ENCODE measurements around the gene CCDC40.

CCDC40 gene

DNA sequence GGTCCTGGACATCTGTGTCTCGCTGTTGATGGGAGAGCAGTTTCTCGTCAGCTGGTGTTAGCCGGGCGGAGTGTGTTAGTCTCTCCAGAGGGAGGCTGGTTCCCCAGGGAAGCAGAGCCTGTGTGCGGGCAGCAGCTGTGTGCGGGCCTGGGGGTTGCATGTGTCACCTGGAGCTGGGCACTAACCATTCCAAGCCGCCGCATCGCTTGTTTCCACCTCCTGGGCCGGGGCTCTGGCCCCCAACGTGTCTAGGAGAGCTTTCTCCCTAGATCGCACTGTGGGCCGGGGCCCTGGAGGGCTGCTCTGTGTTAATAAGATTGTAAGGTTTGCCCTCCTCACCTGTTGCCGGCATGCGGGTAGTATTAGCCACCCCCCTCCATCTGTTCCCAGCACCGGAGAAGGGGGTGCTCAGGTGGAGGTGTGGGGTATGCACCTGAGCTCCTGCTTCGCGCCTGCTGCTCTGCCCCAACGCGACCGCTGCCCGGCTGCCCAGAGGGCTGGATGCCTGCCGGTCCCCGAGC, 82.9 kb downstream of the CCDC40 start:
- no peak for DNase-seq

DNA sequence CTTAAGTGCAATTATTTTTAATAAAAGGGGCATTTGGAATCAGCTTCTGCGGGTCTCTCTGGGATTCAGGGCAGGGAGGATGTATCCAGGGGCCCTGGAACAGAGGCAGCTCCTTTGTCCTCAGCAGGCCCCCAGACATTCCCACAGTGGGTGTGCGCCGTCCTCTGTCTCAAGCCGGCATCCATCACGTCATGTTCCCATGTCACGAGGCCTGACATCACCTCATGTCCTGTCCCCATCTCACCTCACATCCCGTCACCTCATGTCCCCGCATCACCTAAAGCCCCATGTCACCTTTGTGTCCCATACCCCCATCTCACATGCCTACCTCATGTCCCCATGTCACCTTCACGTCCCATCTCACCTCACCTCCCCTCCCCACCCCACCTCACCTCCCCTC, 83.4 kb downstream of the CCDC40 start:
- DNase-seq = no peak

DNA sequence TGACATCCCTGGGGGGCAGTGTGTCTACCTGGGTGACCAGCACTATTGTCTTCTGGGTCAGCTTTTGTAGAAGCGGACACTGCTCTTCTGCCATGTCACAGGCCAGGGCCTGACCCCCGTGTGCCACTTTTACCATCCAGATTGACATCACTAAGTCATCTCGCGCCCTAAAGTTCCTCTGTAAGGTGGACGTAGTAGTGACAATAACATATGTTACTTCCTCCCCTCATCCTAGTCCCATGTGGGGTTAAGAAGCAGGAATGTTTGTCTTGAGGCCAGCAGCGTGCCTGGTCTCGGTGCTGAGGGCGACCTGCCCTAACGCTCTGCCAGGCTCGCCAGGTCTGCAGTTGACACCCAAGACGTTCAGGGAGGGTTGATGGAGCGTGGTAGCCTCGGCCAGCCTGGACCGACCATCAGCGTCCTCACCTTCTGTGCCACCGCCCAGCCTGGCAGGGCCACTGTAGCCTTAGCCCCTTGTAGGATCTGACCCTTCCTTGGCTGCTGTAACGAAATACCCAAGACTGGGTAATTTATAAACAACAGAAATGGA, 85.7 kb downstream of the CCDC40 start:
- no peak for DNase-seq

DNA sequence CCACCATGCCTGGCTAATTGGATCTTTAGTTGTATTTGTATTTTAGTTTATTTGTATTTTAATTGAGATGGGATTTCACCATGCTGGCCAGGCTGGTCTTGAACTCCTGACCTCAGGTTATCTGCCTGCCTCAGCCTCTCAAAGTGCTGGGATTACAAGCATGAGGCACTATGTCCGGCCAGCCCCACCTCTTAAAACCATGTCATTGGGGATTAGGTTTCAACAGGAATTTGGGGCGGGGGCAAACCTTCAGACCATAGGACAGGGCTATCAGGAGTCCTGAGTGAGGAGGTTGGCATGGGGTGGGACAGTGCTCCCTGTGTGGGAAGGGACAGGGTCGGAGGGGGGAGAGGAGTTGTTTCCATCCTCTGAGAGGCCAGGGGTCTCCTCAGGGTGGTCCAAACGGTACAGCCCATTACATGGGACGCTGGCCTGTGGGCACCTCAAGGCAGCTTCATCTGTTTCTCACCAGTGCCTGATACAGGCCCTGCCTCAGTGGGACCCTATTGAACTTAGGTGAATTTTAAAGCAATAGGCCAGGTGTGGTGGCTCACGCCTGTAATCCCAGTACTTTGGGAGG, 86.6 kb downstream of the CCDC40 start:
- no peak for DNase-seq

GRCh38 chr17:80123791-80124190, 87.3 kb downstream of the CCDC40 start:
- DNase-seq = no peak

- no peak for DNase-seq
Observed at GRCh38 chr17:80124351-80124981, 88.0 kb downstream of the CCDC40 start.

DNA sequence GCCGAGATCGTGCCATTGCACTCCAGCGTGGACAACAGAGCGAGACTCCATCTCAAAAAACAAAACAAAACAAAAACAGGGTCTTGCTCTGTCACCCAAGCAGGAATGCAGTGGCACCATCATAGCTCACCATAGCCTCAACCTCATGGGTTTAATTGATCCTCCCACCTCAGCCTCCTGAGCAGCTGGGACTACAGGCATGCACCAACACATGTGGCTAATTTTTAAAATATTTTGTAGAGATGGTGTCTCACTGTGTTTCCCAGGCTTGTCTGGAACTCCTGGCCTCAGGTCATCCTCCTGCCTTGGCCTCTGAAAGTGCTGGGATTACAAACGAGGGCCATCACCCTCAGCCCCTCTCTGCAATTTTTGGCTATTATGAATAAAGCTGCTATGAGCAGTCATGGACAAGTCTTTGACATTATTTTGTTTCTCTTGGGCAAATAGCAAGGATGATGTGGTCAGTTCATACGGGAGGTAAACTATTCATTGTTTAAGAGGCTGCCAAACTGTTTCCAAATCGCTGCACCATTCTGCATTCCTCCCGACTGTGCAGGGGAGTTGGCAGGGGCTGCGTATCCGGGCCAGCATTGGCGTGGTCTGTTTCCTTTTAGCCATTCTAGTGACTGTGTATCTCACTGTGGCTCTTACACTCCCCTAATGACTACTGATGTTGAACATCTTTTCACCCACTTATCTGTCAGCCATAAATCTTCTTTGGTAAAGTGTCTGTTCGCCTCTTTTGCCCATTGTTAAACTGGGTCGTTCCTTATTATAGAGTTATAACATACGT, 89.4 kb downstream of the CCDC40 start:
- no peak for DNase-seq

DNA sequence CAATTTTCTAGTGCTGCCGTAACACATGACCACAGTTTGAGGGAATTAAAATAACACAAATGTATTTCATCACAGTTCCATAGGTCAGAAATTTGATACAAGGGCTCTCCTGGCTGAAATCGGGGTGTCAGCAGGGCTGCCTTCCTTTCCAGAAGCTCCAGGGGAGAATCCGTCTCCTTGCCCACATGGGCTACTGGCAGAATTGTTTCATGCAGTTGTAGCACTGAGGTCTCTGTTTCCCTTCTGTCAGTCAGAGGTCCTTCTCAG, 89.9 kb downstream of the CCDC40 start:
- DNase-seq = no peak

DNA sequence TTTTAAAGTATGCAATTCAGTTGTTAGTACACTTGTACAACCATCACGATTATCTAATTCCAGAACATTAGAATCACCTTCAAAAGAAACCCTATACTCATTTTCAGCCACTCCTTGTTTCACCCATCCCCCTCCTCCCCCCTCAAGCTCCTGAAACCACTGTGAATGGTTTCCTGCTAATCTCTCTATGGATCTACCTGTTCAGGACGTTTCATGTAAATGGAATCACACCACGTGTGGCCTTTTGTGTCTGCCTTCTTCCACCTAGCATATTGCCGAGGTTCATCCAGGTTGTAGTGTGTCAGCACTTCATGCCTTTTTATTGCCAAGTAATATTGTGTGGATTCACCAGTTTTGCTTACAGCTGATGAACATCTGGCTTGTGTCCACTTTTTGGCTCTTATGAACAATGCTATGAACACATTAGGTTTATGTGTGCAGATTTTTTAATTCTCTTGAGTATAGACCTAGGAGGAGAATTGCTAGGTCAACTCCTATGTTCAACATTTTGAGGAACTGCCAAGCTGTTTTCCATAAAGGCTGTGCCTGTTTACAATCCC, 92.6 kb downstream of the CCDC40 start:
- no peak for DNase-seq

DNA sequence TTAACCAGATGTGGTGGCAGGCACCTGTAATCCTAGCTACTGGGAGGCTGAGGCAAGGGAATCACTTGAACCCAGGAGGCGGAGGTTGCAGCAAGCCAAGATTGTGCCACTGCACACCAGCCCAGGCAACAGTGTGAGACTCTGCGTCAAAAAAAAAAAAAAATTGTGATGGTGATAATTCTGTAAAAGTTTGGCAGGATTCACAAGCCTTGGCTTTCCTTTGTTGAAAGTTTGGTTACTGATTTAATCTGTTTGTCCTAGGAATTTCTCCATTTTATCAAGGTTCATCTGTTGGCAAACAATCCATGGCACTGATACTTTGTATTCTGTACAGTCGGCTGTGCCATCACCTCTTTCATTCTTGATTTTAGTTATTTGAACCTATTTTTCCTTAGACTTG, 94.5 kb downstream of the CCDC40 start:
- DNase-seq = no peak

GRCh38 chr17:80132906-80133625, 96.6 kb downstream of the CCDC40 start:
- DNase-seq = no peak

DNA sequence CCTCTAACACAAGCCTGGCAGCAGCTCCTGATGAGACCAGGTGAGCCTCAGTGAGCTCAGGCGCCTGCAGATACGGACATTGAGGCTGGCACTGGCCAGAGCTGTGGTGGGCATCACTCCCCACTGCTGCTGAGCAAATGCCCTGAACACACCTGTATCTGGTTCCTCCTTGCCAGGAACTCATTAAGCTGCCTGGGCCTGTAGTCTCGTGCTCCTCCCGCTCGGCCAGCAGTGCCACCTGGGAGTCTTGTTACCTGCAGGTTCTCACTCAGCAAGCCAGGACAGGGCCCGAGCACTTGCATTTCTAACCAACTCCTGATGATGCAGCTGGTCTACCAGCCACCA, 97.2 kb downstream of the CCDC40 start:
- DNase-seq = no peak

GRCh38 chr17:80137131-80137530, 100.7 kb downstream of the CCDC40 start:
- DNase-seq = no peak

DNA sequence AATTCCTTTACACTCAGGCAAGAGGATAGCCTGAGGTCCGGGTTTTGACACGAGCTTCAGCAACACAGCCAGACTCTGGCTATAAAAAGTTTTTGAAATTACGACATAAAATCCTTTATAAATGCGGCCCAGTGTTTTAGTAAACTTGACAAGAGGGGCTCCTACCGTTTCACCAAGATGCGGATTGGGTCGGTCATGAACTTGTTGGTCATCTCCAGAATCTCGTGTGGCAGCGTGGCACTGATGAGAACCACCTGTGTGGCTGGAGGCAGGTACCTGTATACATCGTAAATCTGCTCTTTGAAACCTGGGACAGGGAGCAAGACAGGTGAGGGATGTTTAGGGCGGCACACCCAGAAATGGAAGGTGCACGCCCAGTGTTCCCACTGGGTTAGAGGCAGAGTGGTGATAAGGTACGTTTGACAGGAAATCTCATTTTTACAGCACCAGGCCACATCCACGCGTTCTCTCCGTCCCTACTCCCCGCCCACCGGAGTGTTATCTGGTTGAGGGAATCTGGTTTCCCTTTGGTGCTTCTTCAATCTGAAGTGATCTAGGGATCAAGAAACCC, 102.5 kb downstream of the CCDC40 start:
- no peak for DNase-seq

GRCh38 chr17:80141463-80142165, 105.2 kb downstream of the CCDC40 start:
- DNase-seq = no peak

DNA sequence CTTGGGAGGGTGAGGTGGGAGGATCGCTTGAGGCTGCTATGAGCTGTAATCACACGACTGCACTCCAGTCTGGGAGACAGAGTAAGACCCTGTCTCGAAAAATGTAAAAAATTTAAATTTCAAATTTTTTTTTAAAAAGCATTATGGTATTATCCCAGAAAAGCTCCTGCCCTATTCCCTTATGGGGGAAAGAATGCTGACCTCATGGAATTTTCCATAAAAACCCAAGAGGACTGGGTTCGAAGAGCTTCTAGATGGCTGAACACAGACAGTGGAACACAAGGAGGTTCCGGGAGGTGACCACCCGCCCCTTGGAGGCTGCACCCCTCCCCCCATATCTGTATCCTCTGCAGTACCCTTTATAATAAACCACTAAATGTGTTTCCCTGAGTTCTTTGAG, 106.5 kb downstream of the CCDC40 start:
- no peak for DNase-seq

DNA sequence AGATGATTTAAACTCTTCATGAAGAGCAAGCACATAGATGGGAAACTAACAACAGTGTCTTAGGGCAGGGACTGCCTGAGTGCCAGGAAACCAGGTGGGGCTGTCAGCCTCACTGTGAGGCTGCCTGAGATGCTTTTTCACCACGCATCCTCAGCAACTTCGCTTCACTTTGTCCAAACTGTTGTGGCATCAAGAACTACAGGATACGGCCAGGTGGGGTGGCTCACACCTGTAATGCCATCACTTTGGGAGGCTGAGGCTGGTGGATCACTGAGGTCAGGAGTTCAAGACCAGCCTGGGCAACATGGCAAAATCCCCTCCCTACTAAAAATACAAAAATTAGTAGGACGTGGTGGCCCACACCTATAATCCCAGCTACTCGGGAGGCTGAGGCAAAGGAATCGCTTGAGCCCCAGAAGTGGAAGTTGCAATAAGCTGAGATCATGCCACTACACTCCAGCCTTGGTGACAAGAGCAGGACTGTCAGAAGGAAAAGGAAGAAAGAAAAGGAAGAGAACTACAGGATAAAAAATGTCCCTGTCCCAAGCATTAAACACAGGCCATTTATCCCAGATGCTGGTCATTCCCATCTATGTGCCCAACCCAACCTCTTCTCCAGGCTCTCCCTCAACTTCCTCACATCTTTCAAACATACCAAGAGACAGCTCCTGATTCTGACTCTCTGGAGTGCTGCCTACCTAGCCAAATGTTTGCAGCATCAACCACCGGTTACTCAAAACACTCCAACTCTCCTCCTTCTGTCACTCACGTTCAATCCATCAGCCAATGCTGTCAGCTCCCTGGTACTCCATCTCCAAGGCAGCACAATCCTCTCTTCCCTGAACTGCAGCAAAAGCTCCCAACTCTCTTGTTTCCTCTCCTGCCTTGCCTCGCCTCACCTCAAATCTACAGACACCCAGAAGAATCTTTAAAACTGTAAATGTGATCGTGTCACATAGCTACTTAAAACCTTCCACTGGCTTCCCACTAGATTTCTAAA, 108.9 kb downstream of the CCDC40 start:
- DNase-seq = no peak

DNA sequence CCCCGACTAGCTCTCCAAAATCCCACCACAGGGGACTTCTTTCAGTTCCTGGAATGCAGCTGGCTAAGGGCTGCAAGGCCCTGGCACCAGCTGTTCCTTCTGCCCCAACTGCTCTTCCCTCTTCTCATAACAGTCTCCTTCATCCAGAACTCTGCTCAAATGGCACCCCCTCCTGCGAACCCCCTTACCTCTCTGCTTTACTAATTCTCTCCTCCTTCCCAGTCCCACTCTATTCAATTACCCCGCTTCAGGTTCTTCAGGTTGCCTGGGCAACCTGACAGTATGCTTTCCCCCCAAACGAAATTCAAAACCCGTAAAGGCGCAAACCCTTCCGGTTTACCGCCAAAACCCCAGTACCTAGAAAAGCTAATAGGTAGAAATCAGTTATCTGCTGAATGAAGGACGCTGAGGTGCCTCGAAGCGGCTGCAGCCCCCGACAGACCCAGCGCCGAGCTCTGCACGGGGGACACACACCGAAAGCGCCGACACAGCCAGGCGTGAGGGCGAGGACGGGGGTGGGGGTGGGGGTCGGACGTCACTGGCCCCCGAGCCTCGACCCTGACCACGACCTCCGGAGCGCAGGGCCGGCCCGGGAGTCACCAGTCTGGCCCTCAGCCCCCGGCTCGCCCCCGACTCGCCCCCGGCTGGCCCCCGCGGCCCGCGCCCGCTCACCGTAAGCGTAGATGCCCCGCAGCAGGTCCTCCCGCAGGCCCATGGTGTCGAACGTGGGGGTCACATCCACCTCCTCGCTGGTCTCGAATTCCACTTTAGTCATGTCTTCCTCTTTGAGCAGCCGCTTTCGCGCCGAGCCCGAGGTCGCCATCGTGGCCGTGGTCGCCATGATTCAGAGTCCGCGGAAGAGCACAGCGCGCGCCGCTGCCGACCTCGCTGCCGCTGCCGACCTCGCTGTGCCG, 109.9 kb downstream of the CCDC40 start:
- DNase-seq = peak; percentile 17

DNA sequence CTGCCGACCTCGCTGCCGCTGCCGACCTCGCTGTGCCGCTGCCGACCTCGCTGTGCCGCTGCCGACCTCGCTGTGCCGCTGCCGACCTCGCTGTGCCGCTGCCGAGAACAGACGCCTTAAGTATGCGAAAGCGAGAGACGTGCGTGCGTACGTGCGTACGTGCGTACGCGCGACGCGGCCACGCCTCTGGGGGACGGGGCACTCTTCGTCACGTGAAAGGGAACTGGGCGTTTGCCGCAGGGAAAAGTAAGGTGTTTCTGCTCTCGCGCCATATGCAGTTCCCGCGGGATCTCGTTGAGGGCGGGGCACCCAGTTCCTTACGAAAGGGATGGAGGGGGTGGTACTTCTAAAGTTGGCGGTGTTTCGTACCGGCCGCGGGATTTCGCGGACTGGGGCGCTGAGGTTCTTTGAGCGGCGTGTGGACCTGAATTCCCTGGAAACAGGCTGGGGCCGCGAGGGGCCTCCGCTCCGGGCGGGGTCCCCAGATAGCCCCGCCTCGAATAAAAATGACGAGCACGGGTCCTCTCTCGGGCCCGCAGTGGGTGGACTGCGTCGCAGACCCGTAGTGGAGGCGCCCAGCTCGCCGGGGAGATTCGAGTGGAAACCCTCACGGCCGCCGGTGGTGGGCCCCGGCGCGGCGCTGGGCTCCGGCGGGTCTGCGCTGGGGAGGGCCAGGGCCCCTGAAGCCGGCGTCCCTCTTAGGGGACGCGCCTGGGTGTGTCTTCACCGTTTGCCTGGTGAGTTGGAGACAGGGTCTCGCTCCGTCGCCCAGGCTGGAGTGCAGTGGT, 110.8 kb downstream of the CCDC40 start, which contains the start of gene EIF4A3:
EIF4A3 (minus strand) TSS at position 94 of the 788 bp plus-strand sequence. CDS start 167 bp downstream, outside the sequence.
- peak; percentile 97 for DNase-seq
